Mucosa of descending colon (tissue), 3 donors: Measurements from ENCODE around the gene ACTA2. TPM values are rescaled to one million over a fixed set of nuclear protein-coding genes. Genes with fewer than 3 reads are reported as not detected.

Source experiments
- total RNA-seq, 3 donors: library from RNA; stranded (reverse); fragmentation: NEBNext Ultra II Directional in 2 of 3; extraction: Animal tissue kit (Norgen Biotek cat#: 25700) in 2 of 3; gene quantifications; one replicate each; pipeline versions ENCODE4 v1.2.1 to v1.2.4, GENCODE V29; 2021 to 2023
- donor health status: DM: no; HTN: no; CAD: no; lungs with moderate emphysema.
- donor health status: DM: no; HTN: no; CAD: no.
- donor health status: DM: no; HTN: yes; CAD: no.

The ACTA2 gene
- total RNA-seq, 3 donors from 2014 or later = 80.6 to 920 (median 253) TPM

Other genes starting within 250 kb of the ACTA2 start
- not detected for gene LIPK, start 246.5 kb downstream of the ACTA2 start, total RNA-seq
- gene LIPN, start 192.8 kb downstream of the ACTA2 start, total RNA-seq = not detected
- gene LIPM, start 150.0 kb downstream of the ACTA2 start, total RNA-seq = not detected
- 10 to 100 TPM in 2 of 3 donors, 1 to 10 TPM in 1; 9.0 to 30.6 (median 18.9) TPM for gene ANKRD22, start 100.9 kb downstream of the ACTA2 start, total RNA-seq
- gene STAMBPL1, start 72.5 kb downstream of the ACTA2 start, total RNA-seq = 10 to 100 TPM; 19.2 to 44.2 (median 20.0) TPM
- gene FAS, start 38.0 kb upstream of the ACTA2 start, total RNA-seq = 10 to 100 TPM; 31.8 to 51.0 (median 50.8) TPM